ENCODE measurements around the gene SNRPD1.

- no peak for TF ChIP-seq CTCF (IDR thresholded peaks at IDR 0.05)
- TF ChIP-seq POLR2A (IDR thresholded peaks at IDR 0.05): no peak
These were observed 50.5 kb downstream of the SNRPD1 start for GRCh38 chr18:21662581-21662980.

Data from right lobe of liver (tissue), 4 donors.